ENCODE data around the gene MYO1H.
"Not testable (repeated sequence)": the region's sequence is repeated elsewhere in the genome, so short reads cannot be mapped to it uniquely, and the experiment has no call there.

Gene MYO1H, protein sequence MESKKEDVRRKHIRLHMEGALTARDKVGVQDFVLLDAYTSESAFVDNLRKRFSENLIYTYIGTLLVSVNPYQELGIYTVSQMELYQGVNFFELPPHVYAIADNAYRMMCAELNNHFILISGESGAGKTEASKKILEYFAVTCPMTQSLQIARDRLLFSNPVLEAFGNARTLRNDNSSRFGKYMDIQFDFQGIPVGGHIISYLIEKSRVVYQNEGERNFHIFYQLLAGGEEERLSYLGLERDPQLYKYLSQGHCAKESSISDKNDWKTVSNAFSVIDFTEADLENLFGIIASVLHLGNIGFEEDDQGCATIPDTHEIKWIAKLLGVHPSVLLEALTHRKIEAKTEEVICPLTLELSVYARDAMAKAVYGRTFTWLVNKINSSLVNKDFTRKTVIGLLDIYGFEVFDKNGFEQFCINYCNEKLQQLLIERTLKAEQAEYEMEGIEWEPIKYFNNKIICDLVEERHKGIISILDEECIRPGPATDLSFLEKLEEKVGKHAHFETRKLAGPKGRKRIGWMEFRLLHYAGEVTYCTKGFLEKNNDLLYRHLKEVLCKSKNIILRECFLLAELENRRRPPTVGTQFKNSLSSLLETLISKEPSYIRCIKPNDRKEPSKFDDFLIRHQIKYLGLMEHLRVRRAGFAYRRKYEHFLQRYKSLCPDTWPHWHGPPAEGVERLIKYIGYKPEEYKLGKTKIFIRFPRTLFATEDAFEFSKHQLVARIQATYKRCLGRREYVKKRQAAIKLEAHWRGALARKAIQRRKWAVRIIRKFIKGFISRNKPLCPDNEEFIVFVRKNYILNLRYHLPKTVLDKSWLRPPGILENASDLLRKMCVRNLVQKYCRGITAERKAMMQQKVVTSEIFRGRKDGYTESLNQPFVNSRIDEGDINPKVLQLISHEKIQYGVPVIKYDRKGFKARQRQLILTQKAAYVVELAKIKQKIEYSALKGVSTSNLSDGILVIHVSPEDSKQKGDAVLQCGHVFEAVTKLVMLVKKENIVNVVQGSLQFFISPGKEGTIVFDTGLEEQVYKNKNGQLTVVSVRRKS

GRCh38 chr12:109347589-109347988 lies at the start of gene MYO1H:
TSS of gene MYO1H (plus strand) at chr12:109347900. CDS start at chr12:109347961, 61 bp downstream.
- DNase-seq (ENCODE audit: extremely low read depth in 1 of 2, low read depth in 1 of 2): no peak

DNA sequence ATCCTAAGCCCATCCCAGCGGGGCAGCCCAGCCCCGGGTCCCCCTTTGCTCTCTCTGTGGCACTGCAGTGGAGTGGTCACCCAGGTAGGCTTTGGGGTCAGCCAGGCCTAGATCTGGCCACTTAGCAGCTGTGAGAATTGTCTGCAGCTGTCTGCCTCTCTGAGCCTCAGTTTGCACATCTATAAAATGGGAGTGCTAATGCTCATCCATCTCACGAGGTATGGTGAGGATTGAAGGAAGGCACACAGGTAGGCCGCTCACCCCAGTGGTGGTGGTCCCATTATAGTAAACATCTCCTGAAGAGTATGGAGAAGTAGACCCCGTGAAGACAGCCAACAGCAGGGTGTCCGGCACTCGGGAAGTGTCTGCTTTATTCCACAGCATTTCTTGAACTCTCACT lies 47.9 kb upstream of the MYO1H start:
- DNase-seq (ENCODE audit: extremely low read depth in 1 of 2, low read depth in 1 of 2): no peak

DNA sequence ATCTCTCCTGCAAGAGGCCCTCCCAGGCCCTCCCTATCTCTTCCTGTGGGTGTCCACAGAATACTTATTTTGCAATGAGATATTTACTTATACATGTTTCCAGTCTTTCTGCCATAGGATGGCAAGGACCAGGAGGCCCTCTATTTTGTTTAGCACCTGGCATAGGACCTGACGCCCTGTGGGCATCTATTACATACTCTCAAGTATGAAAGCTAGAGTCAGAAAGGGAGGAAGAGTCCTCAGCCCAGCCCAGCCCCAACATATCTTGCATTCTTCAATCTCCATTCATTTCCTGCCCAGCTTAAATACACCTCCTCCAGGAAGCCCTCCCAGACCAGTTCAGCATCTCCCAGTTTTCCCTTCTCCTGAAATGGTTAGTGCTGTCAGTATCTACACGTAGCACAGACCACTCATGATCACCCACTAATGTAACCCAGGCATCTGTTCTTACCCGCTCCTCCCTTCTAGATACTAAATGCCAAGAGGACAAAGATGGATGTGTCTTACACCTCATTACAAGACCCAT lies 46.0 kb upstream of the MYO1H start:
- DNase-seq (ENCODE audit: extremely low read depth in 1 of 2, low read depth in 1 of 2): no peak

DNA sequence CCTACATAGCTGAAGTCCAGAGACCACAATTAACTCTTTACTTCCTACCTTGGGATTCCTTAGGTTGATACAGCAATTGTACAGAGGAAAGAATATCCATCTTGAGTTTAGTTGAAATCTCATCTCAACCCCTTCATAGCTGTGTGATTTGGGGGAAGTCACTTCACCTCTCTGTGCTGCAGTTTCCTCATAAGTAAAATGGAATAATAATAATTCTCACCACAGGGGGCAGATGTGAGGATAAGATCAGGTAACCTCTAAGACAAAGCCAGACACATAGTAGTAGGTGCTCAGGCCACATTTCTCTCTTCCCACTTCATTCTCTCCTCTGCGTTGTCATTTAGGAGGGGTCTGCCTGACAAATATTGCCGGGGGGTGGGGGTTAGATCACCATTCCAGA lies 45.3 kb upstream of the MYO1H start:
- no peak for DNase-seq (ENCODE audit: extremely low read depth in 1 of 2, low read depth in 1 of 2)

GRCh38 chr12:109302770-109303169 lies 44.9 kb upstream of the MYO1H start:
- DNase-seq (ENCODE audit: extremely low read depth in 1 of 2, low read depth in 1 of 2): no peak

- DNase-seq (ENCODE audit: extremely low read depth in 1 of 2, low read depth in 1 of 2): no peak
Measured at GRCh38 chr12:109304485-109304884, 43.2 kb upstream of the MYO1H start.

DNA sequence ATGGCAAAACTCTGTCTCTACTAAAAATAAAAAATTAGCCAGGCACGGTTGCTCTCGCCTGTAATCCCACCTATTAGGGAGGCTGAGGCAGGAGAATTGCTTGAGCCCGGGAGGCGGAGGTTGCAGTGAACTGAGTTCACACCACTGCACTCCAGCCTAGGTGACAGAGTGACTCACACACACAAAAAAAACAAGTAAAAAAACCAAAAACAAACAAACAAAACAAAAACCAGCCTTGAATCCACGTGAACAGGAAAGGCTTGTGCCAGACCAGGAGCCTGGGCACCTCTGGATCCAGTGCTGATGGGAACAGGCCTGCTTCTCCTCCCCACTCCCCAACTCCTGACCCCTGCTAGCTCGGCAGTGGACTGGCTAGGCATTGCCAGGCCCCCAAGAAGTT lies 42.2 kb upstream of the MYO1H start:
- DNase-seq (ENCODE audit: extremely low read depth in 1 of 2, low read depth in 1 of 2): no peak

GRCh38 chr12:109307051-109307450 lies 40.6 kb upstream of the MYO1H start:
- no peak for DNase-seq (ENCODE audit: extremely low read depth in 1 of 2, low read depth in 1 of 2)

- DNase-seq (ENCODE audit: extremely low read depth in 1 of 2, low read depth in 1 of 2): no peak
Measured at GRCh38 chr12:109308534-109309380, 38.9 kb upstream of the MYO1H start, which contains the start of gene FOXN4. TSS of gene FOXN4 (minus strand) at chr12:109309284. CDS start at chr12:109308321, 963 bp downstream.

GRCh38 chr12:109309381-109310246 lies 38.1 kb upstream of the MYO1H start:
- no peak for DNase-seq (ENCODE audit: extremely low read depth in 1 of 2, low read depth in 1 of 2)

DNA sequence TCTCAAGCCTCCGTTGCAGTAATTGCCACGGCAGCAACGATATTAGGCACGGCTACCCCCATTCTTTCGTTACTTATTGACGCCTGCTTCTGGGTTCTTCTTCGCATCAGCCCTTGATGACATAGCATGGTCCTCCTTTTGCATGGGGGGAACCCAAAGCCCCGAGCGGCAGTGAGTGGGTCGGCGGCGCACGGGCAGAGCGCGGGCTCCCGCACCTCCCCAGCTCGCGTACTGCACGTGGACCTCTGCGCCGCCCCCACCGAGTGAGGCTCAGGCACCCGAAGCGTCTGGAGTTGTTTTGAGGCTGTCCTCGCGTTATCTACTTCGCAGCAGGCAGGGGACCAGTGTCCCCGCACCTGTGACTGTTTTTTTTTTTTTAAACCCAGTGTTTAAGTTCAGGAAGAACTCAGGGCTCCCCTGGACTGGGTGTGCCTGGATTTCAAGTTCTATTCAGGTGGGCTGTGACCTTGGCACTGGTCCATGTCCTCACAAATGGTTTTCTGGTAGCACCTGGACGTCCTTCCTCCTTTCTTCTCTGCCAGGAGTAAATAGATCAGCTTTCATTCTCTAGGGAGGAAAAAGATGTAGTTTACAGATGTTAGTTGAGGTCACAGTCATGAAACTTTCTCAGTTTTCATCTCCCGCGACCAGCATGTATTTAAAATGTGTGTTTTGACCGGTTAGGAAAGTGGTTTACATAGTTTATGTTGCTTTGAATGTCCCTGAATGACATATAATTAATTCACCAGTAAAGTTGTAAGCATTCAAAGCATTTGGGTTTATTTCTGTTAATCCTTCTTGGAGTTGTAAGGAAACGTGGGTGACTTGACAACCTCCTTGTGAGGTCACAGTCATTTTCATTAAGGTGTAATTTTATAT lies 37.2 kb upstream of the MYO1H start:
- DNase-seq (ENCODE audit: extremely low read depth in 1 of 2, low read depth in 1 of 2): no peak

DNA sequence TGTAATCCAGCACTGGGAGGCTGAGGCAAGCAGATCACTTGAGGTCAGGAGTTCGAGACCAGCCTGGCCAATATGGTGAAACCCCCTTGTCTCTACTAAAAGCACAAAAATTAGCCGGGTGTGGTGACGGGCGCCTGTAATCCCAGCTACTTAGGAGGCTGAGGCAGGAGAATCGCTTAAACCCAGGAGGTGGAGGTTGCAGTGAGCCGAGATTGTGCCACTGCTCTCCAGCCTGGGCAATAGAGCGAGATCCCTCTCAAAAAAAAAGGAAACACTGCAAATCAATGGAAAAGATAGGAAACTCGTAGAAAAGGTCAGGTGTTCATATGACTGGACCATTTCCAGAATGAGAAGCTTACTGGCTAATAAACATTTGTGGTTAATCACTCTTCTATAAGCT lies 26.4 kb upstream of the MYO1H start:
- DNase-seq (ENCODE audit: extremely low read depth in 1 of 2, low read depth in 1 of 2): not testable (repeated sequence)

DNA sequence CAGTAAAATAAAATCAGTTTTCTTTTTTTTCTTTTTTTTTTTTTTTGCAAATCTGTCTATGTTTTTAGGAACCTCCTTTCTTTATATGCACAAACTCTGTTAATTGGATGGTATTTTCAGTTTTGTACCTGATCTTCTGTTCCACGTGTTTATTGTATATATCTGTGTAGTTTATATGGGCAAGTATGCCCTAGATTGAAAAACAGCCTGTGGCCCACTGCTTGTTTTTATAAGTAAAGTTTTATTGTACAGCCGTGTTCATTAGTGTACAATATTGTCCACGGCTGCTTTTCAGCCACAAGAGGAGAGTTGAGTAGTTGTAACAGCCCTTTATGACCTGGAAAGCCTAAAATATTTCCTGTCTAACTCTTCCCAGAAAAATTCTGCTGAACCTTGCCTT lies 18.7 kb upstream of the MYO1H start:
- no peak for DNase-seq (ENCODE audit: extremely low read depth in 1 of 2, low read depth in 1 of 2)

DNA sequence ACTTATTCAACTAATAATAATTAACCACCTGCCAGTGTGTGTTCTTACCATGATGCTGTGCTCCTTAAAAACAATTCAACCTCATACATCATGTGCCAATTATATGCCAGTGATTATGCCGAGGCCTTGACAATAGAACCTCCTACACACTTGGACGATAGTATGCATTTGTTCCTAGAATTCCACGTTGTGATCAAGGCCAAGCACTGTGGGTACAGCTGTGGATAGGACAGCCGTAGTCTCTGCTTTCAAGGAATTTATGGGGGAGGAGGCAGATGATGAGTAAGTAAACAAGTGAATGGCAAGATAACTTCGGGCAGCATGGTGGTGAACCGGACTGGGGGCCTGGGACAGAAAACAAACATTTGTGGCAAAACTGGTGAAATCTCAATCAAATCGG lies 18.0 kb upstream of the MYO1H start:
- no peak for DNase-seq (ENCODE audit: extremely low read depth in 1 of 2, low read depth in 1 of 2)

DNA sequence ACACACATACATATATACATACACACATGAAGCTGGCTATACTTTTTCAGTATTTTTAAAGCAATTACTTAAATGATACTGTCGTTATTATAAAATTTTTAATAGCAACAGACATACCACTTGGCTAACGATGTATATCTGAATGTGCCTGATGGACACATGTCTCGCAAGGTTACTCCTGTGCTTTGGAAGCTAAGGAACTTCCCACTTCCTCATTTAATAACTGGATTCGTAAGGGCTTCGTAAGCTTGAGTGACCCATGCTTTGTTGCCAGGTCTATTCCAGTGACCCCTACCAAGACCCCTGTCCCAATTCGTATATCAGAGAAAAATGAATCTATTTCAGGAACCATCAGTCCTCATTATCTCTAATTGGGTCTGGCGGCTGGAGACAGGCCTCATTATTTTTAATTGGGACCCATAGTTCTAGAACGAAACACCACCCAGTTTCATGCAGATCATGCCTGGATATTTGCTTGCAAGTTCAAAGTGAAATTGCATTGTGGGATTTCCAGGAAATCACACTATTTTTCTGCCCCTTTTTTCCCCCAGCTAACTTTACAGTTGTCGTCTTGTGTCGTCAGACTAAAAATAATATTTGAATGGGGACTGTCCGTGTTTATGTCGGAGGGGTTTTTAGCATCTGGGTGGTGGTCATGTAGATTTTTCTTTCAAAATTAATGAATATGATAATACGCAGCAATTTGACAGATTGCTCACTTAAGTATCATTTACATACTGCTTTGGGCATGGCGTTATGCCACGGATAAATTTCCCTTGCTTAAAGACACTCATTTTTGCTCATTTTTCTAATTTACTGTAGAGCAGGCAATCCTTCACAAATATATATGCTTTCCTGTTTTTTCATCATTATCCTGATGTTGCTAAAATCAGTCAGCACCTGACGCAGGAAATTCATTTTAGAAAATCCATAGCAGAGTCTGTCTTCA lies 17.1 kb upstream of the MYO1H start:
- DNase-seq (ENCODE audit: extremely low read depth in 1 of 2, low read depth in 1 of 2): no peak

GRCh38 chr12:109331301-109331952 lies 16.3 kb upstream of the MYO1H start:
- DNase-seq (ENCODE audit: extremely low read depth in 1 of 2, low read depth in 1 of 2): no peak

DNA sequence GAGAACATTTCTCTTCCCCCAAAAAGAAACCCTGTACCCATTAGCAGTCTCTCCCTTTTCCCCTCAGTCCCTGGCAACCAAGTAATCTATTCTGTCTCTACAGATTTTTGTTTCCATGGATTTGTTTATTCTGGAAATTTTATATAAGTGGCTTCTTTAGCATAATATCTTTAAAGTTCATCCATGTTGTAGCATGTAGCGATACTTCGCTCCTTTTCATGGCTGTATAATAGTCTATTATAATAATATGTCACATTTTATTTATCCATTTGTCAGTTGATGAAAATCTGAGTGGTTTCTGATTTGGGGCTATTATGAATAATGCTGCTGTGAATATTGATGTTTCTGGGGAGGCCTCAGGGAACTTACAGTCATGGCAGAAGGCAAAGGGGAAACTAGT lies 12.8 kb upstream of the MYO1H start:
- DNase-seq (ENCODE audit: extremely low read depth in 1 of 2, low read depth in 1 of 2): no peak
